GM23338 (cell line): ENCODE data around the gene CFH. TPM values are rescaled to one million over a fixed set of nuclear protein-coding genes. Genes with fewer than 3 reads are reported as not detected.

Experiments
- ATAC-seq: fragments of 200-7000 bp; cut with Tn5 transposase; 3 replicates; pipeline ENCODE4 v1.9.1; 2020
- DNase-seq: peaks from one replicate; pipeline ENCODE4 v3.0.0-alpha.2; 2015; ENCODE audit warnings: low spot score
- H2AFZ ChIP-seq: fragments of 200-600 bp; sonication (generic); 2 replicates; pipeline ENCODE4 v1.8.0; 2016; ENCODE audit warnings: antibody characterized with exemption, mild to moderate bottlenecking, moderate library complexity
- H3F3A ChIP-seq: fragments of 200-600 bp; sonication (generic); replicated peaks from 2 replicates; pipeline ENCODE4 v1.8.0; 2017; ENCODE audit warnings: antibody characterized with exemption, mixed run types, low read depth
- H3K27ac ChIP-seq: fragments of 200-600 bp; sonication (generic); 2 replicates; pipeline ENCODE4 v1.6.1; 2016; ENCODE audit warnings: low read depth
- H3K27me3 ChIP-seq: fragments of 200-600 bp; sonication (generic); 2 replicates; pipeline ENCODE4 v1.8.0; 2016; ENCODE audit warnings: mild to moderate bottlenecking, mixed run types, moderate library complexity; ENCODE audit not compliant: insufficient read depth
- H3K36me3 ChIP-seq: fragments of 200-600 bp; sonication (generic); 2 replicates; pipeline ENCODE4 v1.8.0; 2016; ENCODE audit warnings: mild to moderate bottlenecking; ENCODE audit not compliant: insufficient read depth
- H3K4me1 ChIP-seq: fragments of 200-600 bp; sonication (generic); 2 replicates; pipeline ENCODE4 v1.8.0; 2016; ENCODE audit warnings: mild to moderate bottlenecking, moderate library complexity; ENCODE audit not compliant: insufficient read depth
- H3K4me2 ChIP-seq: fragments of 200-600 bp; sonication (generic); 2 replicates; pipeline ENCODE4 v1.7.1; 2017; ENCODE audit warnings: mixed run types
- H3K4me3 ChIP-seq: fragments of 200-600 bp; sonication (generic); 2 replicates; pipeline ENCODE4 v1.6.1; 2016; ENCODE audit warnings: mixed run types
- H3K79me2 ChIP-seq: fragments of 200-600 bp; sonication (generic); replicated peaks from 2 replicates; pipeline ENCODE4 v1.8.0; 2017; ENCODE audit warnings: mild to moderate bottlenecking; ENCODE audit not compliant: insufficient read depth
- H3K9me2 ChIP-seq: fragments of 200-600 bp; sonication (generic); 2 replicates; pipeline ENCODE4 v1.8.0; 2017; ENCODE audit not compliant: insufficient read depth
- H4K20me1 ChIP-seq: fragments of 200-600 bp; sonication (generic); replicated peaks from 2 replicates; pipeline ENCODE4 v1.8.0; 2017; ENCODE audit warnings: mild to moderate bottlenecking; ENCODE audit not compliant: insufficient read depth
- H3K27ac Mint-ChIP-seq: 2 replicates; pipeline ENCODE4 v1.8.0; 2020; ENCODE audit warnings: inconsistent platforms, mild to moderate bottlenecking, moderate library complexity, mixed read lengths
- H3K27me3 Mint-ChIP-seq: 3 replicates; pipeline ENCODE4 v1.8.0; 2022; ENCODE audit warnings: low read depth, mild to moderate bottlenecking, moderate library complexity, mixed read lengths, inconsistent platforms; ENCODE audit not compliant: insufficient read depth, poor library complexity
- H3K36me3 Mint-ChIP-seq: 3 replicates; pipeline ENCODE4 v1.8.0; 2021; ENCODE audit warnings: low read depth, mild to moderate bottlenecking, inconsistent platforms, moderate library complexity, mixed read lengths
- H3K4me1 Mint-ChIP-seq: 3 replicates; pipeline ENCODE4 v1.8.0; 2020; ENCODE audit warnings: mild to moderate bottlenecking, inconsistent platforms, mixed read lengths
- H3K4me3 Mint-ChIP-seq: 3 replicates; pipeline ENCODE4 v1.8.0; 2021; ENCODE audit warnings: moderate library complexity, mild to moderate bottlenecking, inconsistent platforms, mixed read lengths
- H3K9me3 Mint-ChIP-seq: 3 replicates; pipeline ENCODE4 v1.8.0; 2020; ENCODE audit warnings: moderate library complexity, mild to moderate bottlenecking, inconsistent platforms, mixed read lengths
- CREB1 ChIP-seq: fragments of 250-450 bp; sonication (Bioruptor Pico); IDR thresholded peaks from 2 replicates; pipeline ENCODE4 v1.5.0; 2020; ENCODE audit warnings: low read depth, mild to moderate bottlenecking, moderate library complexity
- EZH2 ChIP-seq: fragments of 200-600 bp; sonication (generic); IDR thresholded peaks from one replicate; pipeline ENCODE4 v1.8.0; 2017; ENCODE audit warnings: antibody characterized with exemption, mild to moderate bottlenecking, low read depth; ENCODE audit not compliant: unreplicated experiment
- EZH2phosphoT487 ChIP-seq: fragments of 200-600 bp; sonication (generic); IDR thresholded peaks from one replicate; pipeline ENCODE4 v1.8.1; 2018; ENCODE audit warnings: antibody characterized with exemption; ENCODE audit not compliant: unreplicated experiment
- NANOG ChIP-seq: IDR thresholded peaks from 2 replicates; pipeline ENCODE4 v1.6.1; 2016; ENCODE audit warnings: antibody characterized with exemption, borderline replicate concordance
- POLR2AphosphoS5 ChIP-seq: IDR thresholded peaks from 2 replicates; pipeline ENCODE4 v1.6.1; 2016; ENCODE audit warnings: antibody characterized with exemption, low read depth
- REST ChIP-seq: IDR thresholded peaks from one replicate; pipeline ENCODE4 v1.6.1; 2018; ENCODE audit warnings: antibody characterized with exemption; ENCODE audit not compliant: unreplicated experiment
- STAT1 ChIP-seq: IDR thresholded peaks from one replicate; pipeline ENCODE4 v1.6.1; 2016; ENCODE audit warnings: antibody characterized with exemption; ENCODE audit not compliant: unreplicated experiment
- ZNF114 ChIP-seq: fragments of 250-450 bp; sonication (Bioruptor Pico); IDR thresholded peaks from 2 replicates; pipeline ENCODE4 v1.5.0; 2020; ENCODE audit warnings: mild to moderate bottlenecking, moderate library complexity
- polyA plus RNA-seq: library from polyadenylated mRNA; unstranded; fragments of >200 nt; fragmentation: Nextera tagmentation; extraction: Ambion mirVana; gene quantifications from 2 replicates; pipeline ENCODE4 v1.2.1, GENCODE V29; 2016
- total RNA-seq: library from RNA; depleted of rRNA; stranded (reverse); fragments of >200 nt; shearing (Covaris generic); gene quantifications from 2 replicates; pipeline ENCODE4 v1.2.3, GENCODE V29; 2014
- TF ChIP-seq, protein P1 (sequence below): IDR thresholded peaks from 2 replicates; pipeline ENCODE4 v1.6.1; 2016; ENCODE audit warnings: antibody characterized with exemption
- TF ChIP-seq, protein P2 (sequence below): fragments of 250-450 bp; sonication (Bioruptor Pico); IDR thresholded peaks from 2 replicates; pipeline ENCODE4 v1.5.0; 2020; ENCODE audit warnings: mild to moderate bottlenecking, moderate library complexity

Gene CFH
- total and polyA plus RNA-seq, 2 experiments from 2014 or later: not detected

DNA sequence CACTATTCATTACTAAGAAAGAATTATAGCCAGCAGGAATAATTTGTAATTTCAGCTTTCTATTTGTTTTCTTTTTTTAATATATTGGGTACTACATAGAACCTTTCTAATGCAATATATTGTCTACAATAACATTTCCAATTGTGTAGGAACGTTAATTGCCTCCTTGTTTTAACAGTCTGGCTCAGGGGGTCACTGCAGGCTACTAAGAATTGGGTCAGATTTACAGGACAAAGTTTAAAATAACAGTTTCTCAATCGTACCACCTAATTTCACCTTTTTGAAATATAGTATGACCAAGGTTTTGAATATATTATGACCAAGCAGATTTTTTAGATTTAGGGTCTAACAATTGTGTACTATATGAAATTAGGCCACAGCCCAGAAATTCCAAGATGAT is 2.4 kb downstream of the CFH start (continued):
- TF ChIP-seq CREB1 (no peak), POLR2AphosphoS5 (no peak), ZNF114 (CRISPR knock-in tag) (no peak), NANOG (no peak)
- TF ChIP-seq, protein P1, sequence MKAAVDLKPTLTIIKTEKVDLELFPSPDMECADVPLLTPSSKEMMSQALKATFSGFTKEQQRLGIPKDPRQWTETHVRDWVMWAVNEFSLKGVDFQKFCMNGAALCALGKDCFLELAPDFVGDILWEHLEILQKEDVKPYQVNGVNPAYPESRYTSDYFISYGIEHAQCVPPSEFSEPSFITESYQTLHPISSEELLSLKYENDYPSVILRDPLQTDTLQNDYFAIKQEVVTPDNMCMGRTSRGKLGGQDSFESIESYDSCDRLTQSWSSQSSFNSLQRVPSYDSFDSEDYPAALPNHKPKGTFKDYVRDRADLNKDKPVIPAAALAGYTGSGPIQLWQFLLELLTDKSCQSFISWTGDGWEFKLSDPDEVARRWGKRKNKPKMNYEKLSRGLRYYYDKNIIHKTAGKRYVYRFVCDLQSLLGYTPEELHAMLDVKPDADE: no peak

DNA sequence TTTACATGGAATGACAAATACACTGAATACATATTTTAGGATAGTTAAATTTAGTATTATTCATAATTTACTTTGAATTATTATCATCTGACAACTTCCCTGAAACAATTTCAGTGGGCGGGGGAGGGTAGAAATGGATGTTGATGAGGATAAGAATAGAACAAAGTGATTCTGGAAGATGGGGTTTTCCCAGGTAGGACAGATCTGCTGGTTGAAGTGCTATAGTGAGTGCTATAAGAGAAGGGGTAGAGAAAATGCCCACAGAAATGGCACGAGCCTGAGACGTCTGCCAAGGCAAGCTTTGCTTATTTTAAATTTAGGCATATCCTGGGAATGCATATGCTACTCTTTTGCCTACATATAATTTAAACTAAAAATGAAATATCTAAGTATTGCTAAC is 3.2 kb downstream of the CFH start:
- Histone ChIP-seq H3K27me3 (no peaks in the 10 kb centered on the region), H3K4me1 (no peaks in the 10 kb centered on the region), H3K36me3 (no peaks in the 10 kb centered on the region), H3K4me3 (no peak overlapping the region), H3K79me2 (no peaks in the 10 kb centered on the region), H3K27ac (no peak overlapping the region), H3K9me2 (no peaks in the 10 kb centered on the region), H3F3A (no peaks in the 10 kb centered on the region), H4K20me1 (no peaks in the 10 kb centered on the region), H2AFZ (no peak overlapping the region), H3K4me2 (no peak overlapping the region)
- Mint-ChIP-seq H3K36me3 (no peaks in the 10 kb centered on the region), H3K4me1 (peaks cover 6% of the 10 kb centered on the region), H3K4me3 (no peak overlapping the region), H3K27me3 (peaks cover 4% of the 10 kb centered on the region), H3K27ac (no peak overlapping the region), H3K9me3 (no peaks in the 10 kb centered on the region; the same call in 2 of the 3 replicates)
- ATAC-seq (peak; percentile 61), DNase-seq (no peak)
- no peak for TF ChIP-seq CREB1
- no peak for TF ChIP-seq STAT1
- TF ChIP-seq EZH2: no peak
- TF ChIP-seq EZH2phosphoT487: no peak
- TF ChIP-seq POLR2AphosphoS5: no peak
- TF ChIP-seq REST: no peak
- TF ChIP-seq, protein P2, sequence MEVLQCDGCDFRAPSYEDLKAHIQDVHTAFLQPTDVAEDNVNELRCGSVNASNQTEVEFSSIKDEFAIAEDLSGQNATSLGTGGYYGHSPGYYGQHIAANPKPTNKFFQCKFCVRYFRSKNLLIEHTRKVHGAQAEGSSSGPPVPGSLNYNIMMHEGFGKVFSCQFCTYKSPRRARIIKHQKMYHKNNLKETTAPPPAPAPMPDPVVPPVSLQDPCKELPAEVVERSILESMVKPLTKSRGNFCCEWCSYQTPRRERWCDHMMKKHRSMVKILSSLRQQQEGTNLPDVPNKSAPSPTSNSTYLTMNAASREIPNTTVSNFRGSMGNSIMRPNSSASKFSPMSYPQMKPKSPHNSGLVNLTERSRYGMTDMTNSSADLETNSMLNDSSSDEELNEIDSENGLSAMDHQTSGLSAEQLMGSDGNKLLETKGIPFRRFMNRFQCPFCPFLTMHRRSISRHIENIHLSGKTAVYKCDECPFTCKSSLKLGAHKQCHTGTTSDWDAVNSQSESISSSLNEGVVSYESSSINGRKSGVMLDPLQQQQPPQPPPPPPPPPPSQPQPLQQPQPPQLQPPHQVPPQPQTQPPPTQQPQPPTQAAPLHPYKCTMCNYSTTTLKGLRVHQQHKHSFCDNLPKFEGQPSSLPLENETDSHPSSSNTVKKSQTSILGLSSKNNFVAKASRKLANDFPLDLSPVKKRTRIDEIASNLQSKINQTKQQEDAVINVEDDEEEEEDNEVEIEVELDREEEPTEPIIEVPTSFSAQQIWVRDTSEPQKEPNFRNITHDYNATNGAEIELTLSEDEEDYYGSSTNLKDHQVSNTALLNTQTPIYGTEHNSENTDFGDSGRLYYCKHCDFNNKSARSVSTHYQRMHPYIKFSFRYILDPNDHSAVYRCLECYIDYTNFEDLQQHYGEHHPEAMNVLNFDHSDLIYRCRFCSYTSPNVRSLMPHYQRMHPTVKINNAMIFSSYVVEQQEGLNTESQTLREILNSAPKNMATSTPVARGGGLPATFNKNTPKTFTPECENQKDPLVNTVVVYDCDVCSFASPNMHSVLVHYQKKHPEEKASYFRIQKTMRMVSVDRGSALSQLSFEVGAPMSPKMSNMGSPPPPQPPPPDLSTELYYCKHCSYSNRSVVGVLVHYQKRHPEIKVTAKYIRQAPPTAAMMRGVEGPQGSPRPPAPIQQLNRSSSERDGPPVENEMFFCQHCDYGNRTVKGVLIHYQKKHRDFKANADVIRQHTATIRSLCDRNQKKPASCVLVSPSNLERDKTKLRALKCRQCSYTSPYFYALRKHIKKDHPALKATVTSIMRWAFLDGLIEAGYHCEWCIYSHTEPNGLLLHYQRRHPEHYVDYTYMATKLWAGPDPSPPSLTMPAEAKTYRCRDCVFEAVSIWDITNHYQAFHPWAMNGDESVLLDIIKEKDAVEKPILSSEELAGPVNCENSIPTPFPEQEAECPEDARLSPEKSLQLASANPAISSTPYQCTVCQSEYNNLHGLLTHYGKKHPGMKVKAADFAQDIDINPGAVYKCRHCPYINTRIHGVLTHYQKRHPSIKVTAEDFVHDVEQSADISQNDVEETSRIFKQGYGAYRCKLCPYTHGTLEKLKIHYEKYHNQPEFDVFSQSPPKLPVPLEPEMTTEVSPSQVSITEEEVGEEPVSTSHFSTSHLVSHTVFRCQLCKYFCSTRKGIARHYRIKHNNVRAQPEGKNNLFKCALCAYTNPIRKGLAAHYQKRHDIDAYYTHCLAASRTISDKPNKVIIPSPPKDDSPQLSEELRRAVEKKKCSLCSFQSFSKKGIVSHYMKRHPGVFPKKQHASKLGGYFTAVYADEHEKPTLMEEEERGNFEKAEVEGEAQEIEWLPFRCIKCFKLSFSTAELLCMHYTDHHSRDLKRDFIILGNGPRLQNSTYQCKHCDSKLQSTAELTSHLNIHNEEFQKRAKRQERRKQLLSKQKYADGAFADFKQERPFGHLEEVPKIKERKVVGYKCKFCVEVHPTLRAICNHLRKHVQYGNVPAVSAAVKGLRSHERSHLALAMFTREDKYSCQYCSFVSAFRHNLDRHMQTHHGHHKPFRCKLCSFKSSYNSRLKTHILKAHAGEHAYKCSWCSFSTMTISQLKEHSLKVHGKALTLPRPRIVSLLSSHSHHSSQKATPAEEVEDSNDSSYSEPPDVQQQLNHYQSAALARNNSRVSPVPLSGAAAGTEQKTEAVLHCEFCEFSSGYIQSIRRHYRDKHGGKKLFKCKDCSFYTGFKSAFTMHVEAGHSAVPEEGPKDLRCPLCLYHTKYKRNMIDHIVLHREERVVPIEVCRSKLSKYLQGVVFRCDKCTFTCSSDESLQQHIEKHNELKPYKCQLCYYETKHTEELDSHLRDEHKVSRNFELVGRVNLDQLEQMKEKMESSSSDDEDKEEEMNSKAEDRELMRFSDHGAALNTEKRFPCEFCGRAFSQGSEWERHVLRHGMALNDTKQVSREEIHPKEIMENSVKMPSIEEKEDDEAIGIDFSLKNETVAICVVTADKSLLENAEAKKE (CRISPR knock-in tag): no peak
- no peak for TF ChIP-seq ZNF114 (CRISPR knock-in tag)
